Femur (tissue), 1 donor: ENCODE results near the gene AP1S2.
"Not testable (repeated sequence)": the region's sequence is repeated elsewhere in the genome, so short reads cannot be mapped to it uniquely, and the experiment has no call there.

Source experiments
- DNase-seq: peaks from one replicate; pipeline ENCODE4 v3.0.0-alpha.2; 2017

Gene AP1S2

DNA sequence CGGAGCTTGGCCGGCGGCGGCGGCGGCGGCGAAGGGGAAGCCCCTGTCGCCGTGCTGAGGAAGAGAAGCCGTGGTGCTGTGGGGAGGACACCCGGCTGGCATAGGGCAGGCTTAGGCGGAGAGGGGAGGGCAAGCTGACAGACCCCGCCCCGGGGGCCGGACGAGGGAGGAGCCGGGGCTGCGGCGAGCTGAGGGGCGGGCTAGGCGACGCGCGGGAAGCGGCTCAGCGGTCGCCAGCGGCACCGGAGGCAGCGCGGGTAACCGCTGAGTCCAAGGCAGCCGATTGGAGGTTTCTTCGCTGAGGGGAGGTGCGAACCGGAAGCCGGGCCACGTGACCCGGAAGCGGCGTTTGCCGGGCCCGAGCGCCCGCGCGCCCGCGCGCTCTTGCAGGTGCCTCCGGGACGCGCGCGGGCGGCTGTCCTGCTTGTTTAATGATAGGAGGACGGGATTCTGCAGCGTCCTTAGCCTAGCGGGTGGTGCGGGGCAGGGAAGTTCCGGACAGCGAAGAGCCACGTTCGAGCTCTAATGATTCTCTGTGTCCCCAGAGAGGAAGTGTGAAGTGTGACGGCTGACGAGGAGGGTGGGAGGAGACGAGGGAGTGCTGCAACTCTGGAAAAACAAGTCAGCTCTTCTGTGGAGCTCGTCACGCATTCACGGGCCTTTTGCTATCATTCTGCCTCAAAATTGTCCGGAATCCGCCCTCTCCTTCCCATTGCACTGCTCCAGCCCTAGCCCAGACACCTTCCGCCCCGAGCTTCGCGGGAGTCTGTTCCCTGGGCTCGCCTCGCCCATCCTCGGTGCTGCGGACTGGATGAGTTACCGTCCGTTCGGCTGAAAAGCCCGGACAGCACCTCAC lies at the start of gene AP1S2:
TSS of gene AP1S2 (minus strand) at position 102 of the 856 bp plus-strand sequence. CDS start 2,289 bp downstream, outside the sequence.
- peak; percentile 97 for DNase-seq

DNA sequence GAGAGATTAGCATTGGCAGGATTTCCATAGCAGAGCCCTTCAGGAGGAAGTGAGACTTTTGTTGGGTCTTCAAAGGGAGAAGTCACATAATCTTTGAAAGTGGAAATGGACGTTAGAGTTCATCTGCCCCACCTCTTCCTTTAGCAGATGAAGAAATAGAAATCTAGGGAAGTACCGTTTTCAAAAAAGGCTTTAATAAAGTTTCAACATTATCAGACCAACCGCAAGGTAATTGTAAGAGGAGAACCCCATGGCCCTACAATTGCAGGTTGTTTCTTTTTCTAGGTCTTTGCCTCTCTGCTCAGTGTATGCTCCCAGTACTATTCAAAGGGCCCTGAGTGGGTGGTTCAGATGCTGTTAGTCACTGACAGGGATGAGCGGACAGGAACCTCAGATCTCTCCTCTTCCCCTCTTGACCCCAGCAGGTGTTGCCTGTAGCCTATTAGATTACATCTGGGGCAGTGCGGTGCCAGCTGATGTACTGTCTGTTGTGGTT lies 48.6 kb upstream of the AP1S2 start:
- DNase-seq, result no peak

DNA sequence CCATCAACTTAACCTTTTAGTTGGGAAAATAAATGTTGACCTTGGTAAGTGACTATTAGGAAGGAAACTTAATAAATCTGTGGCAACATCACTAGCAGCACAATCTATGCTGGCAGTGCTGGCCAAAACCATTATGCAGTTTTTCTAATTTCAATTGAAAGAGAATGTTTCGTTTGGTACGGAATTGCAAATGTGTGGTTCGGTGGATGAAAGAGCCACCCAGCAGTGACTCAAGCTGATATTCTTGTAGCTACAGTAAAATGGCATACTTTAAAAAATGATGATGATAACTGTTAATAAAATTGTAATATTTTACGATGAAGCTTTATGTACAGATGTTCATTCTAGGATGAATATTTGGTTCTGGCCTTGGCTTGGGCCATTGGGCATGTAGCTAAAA lies 40.7 kb upstream of the AP1S2 start:
- no peak for DNase-seq

DNA sequence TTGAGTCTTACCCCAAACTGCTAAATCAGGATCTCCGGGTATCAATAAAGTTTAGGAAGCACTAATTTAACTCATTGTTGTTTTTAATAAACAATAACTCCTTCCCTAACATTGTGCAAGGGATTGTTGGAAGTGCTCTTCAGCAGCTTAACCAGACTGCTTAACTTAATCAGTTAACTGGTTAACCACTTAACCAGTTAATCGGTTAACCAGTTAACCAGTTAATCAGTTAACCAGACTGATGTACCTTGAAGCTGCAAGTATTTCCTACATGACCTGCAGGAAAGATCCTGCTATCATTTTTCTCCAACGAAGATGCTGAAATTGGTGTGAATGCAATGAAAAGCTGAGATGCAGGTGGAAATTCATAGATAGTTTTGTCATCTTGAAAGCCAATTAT lies 40.1 kb upstream of the AP1S2 start:
- DNase-seq, result no peak

DNA sequence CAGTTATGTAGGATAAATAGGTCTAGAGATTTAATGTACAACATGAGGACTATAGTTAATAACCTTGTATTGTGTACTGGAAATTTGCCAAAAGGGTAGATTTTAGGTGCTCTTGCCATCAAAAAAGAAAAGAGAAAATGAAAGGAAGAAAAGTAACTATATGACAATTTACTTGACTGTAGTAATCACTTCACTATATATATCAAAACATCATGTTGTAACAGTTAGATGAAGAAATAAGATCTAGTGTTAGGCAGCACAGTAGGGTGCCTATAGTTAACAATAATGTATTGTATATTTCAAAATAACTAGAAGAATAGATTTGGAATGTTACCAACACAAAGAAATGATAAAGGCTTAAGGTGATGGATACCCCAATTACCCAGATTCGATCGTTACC lies 35.9 kb upstream of the AP1S2 start:
- no peak for DNase-seq

DNA sequence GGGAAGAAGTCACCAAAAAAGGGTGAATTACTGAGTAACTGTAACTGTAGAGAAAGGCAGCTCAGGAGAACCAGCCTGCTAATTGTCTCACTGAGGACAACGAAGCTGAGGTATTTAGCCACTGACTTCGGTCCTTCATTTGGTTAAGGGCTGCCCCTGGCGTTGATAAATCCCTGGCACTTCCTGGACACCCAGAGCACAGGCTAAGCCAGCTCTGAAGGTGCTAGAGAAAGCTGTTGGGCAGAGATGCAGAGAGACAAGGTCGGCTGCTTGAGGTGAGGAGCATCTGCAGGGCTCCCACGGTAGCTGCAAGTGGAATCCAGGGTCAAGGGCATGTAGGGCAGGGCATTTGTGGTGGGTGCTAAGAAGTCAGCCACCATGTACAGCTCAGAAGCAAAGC lies 33.4 kb upstream of the AP1S2 start:
- DNase-seq, result no peak

DNA sequence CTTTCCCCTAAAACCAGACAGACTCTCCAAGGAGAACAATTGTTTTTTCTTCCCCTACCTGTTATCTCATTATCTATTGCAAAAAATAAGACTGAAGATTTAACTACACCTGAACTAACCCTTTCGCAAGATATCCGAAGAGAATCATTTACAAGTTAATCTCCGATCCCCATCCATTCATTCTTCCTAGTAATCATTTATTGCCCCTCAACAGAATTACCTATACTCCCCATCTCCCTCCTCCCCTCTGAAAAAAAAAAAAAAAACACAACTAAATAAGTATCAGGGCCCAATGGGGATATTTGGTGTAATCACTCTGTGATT lies 28.9 kb upstream of the AP1S2 start:
- no peak for DNase-seq

DNA sequence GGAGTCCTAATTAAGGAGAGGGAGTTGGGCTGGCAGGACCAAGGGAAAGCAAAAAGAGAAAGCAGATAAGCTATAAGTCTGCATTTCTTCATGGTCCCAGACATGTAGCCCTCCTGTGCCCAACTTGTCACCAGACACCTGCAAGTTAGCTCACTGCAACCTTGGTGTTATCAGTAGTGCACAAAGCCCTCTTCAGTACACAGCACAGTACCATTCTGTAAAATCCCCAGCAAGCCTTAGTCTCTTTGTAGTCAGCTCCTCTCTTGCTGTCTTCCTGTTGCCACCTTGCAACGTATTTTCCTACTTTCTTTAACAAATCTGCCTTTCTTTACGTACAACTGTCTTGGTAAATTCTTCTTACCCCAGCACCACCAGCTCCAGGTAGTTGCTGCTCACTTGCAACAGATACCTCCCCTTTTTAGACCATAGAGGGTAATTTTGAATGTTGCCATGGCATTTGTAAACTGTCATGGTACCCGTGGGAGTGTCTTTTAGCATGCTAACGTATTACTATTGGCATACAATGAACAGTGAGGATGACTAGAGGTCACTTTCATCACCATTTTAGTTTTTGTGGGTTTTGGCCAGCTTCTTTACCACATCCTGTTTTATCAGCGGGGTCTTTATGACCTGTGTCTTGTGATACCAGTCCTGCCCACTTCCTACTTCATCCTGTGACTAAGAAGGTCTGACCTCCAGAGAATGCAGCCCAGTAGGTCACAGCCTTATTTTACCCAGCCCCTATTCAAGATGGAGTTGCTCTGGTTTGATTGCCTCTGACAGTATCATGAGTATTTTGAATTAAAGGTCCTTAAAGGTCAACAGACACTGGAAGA lies 28.3 kb upstream of the AP1S2 start:
- DNase-seq, result no peak

DNA sequence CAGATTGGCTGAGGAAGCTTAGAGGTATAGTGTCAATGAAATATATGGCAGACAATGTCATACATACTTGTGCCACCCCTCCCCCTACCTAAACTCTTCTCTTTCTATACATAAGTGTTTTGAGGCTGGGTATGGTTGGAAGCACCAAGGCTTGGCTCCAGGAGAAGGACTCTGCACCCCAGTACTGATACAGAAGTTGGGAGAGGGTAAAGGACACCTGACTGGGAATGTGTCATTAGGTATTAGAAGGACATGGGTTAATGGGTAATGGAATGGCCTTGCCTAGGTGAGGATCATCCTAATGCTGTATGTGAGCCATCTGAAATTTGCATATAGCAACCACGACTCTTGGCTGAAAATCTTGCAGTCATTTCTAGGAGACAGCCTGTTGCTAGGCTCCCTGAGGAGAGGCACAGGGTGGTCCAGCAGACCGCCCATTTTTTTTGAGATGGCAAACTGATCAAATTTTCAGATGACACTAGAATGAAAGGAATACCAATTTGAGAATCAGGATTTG lies 26.8 kb upstream of the AP1S2 start:
- no peak for DNase-seq

DNA sequence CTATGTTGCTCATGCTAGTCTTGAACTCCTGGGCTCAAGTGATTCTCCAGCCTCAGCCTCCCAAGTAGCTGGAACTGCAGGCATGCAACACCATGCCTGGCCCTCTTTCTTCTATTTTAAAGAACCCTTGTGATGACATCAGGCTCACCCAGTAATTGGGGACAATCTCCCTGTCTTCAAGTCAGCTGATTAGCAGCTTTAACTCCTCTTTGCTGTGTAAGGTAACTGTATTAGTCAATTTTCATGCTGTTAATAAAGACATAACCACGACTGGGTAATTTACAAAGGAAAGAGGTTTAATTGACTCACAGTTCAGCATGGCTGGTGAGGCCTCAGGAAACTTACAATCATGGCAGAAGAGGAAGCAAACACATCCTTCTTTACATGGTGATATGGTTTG lies 23.3 kb upstream of the AP1S2 start:
- not testable (repeated sequence) for DNase-seq

DNA sequence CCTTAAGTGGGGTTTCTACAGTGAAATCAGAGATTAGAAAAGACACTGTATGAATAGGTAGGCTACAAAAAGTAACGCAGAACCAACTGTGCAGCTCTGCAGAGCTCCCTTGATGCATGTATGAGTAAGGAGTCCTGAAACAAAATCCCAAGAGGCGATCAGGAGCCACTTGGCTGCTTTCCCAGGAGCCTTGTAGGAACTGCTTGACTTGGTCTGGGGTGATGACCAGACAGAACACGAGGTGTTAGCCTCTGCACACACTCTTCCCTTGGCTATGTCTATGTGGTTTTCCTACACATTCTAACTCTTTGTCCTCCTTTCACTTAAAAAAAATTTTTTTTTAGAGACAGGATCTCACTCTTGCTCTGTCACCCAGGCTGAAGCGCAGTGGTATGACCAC lies 22.8 kb upstream of the AP1S2 start:
- DNase-seq, result no peak

DNA sequence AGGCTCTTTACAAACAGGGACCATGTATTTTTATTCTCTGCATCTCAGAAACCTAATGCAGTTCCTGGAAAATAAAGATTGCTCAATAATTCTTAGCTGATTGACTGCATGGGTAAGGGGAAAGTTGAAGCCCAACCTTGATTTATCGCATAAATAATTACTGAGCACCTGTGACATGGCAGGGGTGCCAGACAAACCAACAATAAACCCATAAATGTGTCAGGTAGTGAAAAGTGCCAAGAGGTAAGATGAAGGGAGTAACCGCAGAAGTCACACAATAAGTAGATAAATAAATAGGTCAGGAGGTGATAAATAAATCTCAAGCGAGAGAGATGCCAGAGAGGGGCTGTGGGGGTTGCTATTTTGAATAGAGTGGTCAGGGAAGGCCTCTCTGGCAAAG lies 20.1 kb upstream of the AP1S2 start:
- DNase-seq, result no peak

DNA sequence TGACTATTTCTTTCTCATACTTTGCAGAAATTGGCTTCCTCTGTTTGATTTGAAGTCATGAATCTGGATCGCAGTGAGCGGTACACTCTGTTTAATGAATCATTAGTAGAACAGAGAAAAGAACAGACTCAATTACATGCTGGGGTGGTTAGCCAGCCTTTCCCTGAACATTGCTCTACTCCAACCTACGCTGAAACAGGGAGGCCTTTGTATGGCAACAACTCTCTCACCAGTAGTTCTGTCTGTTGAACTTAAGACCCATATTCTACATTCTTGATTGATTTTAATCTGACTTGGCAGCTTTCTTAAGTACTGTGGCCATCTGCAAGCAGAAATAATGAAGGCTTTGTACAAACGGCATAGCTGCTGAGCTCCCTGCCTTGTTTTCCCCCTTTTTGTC lies 19.0 kb upstream of the AP1S2 start:
- no peak for DNase-seq

DNA sequence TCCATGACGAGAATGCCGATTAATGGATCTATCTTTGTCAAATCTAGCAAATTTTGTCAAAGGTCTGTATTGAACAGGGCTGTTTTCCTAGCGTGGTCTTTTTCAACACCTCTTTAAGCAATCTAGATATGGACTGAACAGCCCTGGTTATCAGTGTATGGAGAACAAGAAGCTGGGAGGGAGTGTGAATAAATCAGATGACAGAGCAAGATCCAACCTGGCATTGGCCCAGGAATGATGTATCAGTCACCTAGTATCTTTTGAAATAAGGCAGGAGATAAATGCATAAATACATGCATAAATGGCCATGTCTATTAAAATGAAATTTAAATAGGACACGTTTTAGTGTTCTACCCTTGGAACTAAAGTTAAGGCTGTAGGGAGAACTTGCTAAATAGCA lies 15.7 kb upstream of the AP1S2 start:
- DNase-seq, result no peak

DNA sequence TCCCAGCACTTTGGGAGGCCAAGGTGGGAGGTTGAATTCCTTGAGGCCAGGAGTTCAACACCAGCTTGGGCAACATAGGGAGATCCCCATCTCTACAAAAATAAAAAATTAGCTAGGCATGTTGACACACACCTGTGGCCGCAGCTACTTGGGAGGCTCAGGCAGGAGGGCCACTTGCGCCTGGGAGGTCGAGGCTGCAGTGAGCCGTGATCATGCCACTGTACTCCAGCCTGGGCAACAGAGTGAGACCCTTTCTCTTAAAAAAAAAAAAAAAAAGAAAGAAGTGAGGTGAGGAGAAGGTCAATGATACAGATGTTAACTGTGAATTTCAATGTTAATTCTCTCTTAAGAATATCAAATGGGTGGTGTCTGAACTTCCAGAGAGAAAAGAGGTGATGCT lies 15.1 kb upstream of the AP1S2 start:
- no peak for DNase-seq

DNA sequence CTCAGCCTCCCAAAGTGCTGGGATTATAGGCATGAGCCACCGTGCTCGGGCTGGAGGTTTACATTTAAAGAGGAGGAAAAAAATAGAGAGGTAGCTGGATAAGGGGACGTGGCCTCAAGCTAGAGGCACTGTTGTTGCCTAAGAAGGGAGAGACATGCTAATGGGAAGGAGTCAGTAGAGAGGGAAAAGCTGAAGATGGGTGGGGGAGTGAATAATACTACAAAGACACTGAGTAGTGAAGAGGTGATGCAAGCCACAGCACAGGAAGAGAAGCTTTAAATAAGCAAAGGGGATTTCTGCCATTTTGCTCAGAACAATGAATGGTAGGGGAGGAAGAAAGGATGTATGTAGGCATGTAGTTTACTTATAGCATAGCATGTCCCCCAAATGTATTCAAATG lies 11.5 kb upstream of the AP1S2 start:
- no peak for DNase-seq

DNA sequence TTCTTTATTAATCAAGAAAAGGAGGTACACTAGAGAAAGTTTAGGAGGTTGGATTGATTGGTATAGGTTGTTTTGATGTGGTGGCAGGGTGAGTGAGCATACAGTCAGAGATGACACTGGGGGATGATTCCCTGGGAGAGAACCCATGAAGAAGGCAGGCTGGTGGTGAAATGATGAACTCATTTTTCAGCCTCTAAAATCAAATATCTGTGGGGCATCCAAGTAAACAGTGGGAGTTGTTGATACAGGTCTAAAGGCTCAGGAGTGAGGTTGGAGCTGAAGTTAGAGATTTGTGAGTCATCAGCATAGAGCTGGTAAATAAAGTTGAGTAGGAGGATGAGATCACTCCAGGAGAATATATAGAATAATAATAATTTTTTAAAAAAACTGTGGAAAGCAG lies 10.0 kb upstream of the AP1S2 start:
- DNase-seq, result no peak

DNA sequence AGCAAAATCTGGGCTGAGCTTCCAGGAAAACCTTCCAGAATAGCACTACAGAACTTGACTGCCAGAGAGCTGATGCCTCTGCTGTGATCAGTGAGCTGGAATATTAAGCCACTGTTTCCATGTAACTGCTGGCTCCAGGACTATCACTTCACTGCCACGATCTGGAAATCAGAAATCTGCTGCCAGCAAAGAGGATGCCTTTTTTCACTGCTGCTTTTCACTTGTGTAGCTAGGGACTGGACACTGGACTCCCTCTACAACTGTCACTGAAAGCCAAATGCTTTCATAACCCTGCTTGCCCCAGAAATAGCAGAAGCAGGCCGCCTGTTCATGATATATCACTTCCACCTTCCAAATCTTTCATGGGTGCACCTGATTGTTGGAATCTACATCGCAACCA lies 9.4 kb upstream of the AP1S2 start:
- DNase-seq, result peak; percentile 29

DNA sequence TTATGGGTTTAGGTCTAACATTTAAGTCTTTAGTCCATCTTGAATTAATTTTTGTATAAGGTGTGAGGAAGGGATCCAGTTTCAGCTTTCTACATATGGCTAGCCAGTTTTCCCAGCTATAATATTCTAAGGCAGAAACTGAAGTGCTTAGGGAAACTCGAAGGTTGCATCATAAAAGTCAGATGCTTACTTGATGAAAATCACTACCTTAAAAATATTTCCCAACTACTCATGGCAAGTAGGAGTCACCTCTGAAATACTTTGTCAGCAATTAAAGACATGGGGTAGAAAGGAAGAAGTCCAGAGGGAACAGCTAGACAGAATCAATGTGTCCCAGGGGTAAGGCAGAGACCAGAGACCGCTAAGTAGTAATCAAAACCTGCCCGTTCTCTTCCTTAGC lies 6.3 kb upstream of the AP1S2 start:
- DNase-seq, result no peak

DNA sequence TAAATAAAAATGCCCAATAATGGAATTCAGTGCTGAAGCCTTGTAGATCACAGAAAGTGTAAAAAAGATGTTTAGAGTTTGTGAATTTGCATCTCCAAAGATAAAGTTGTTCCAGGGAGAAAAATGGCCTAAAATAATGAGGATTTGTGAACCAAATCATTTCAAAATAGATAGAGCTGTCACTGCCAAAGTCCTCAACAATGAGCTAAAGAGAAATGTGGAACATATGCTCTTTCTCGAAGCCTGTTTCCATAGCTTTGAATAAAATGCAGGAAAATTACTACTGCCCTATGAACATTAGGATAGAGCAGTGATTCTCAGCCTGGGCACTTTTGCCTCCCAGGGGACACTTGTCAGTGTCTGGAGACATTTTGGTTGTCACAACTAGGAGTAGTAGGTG lies 3.4 kb upstream of the AP1S2 start:
- no peak for DNase-seq

DNA sequence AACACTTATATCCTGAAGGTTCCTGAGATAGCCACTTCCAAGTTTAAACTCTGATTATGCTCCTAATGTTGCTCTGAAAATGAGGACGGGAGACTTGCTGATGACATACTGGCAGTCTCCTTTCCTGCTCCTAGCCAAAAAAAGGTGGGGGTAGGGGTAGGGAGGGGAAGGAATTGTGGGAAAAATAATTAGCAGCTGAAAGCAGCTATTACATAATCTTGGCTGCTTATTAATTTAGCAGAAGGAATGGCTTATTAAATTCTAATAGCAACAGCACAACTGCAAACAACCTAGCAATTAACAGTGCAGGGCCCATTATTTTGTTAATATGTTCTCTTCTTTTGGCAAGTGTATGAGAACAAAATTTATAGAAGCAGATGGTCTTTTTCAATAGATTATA lies 2.0 kb upstream of the AP1S2 start:
- DNase-seq, result no peak

DNA sequence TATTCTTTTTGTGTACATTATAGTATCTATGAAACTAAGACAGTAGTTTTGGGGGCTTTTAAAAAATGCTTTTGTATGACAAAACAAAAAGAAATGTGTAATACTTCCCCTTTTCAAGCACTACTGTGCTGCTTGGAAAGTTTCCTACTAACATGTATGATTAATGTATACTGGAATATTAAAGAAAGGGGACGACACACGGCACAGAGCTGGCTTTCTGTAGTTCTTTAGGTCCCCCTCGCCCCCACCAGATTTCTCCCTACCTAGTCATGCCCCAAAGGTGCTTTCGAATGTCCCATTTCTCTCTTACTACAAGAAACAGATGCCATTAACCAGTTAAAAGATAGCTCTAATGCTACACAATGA lies 1.6 kb upstream of the AP1S2 start:
- DNase-seq, result no peak

DNA sequence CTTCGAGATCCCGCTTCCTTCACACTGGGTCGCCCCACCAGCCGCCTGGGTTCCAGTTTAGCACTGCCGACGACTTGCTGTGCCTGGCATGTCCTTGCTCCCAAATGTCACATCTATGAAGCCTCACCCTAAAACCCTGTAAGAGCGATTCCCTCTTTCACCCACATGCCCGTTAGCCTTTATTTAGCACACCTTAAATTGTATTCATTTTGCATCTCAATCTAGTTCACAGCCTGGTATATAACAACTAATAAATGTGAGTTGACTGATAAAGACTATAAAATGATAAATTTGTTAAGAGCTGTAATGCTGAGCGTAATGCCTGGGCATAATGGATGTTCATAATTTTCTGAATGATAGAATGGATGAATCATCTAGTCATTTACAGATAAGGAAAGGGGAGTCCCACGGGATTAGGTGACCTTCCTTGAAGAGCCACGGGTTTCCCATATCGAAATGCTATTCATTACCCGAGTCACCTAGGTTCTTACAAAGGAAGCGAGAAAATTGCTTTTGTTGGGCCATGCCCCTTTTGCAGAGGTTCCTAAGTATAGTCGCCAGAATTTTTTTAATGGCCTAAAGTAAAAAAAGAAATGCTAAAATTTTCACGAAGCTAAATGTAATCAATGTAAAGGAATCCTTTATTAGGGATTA lies 1.1 kb upstream of the AP1S2 start:
- no peak for DNase-seq
